K562 (cell line): Measurements from ENCODE around the gene TRIM23. TPM values are rescaled to one million over a fixed set of nuclear protein-coding genes. Genes with fewer than 3 reads are reported as not detected.

ENCODE experiments used
- ATAC-seq: fragments of 200-7000 bp; cut with Tn5 transposase; 3 replicates; pipeline ENCODE4 v1.9.1; 2020; ENCODE audit warnings: moderate library complexity
- BruUV-seq: library from RNA; stranded (reverse); fragments of 400-500 nt; replicated peaks from 2 replicates; lab custom pipeline; 2021; lab: Mats Ljungman, UMichigan
- CTCF ChIA-PET: fragments of 300-600 bp; formaldehyde crosslinking; extraction: SDS; loops from one replicate; lab custom pipeline; 2021; ENCODE audit warnings: low intra/inter-chr PET ratio; lab: Yijun Ruan, JAX
- POLR2A ChIA-PET: fragments of 300-600, 350-650 bp; sonication (Branson Sonifier 250); formaldehyde crosslinking; extraction: SDS; loops from one replicate; lab custom pipeline; 2021; ENCODE audit warnings: antibody characterized with exemption, inconsistent platforms; lab: Yijun Ruan, JAX
- DNase-seq, 4 experiments: peaks; one replicate each; pipeline versions ENCODE4 v3.0.0 to v3.0.0-alpha.2; 2011 to 2018; ENCODE audit warnings: low spot score in 3 of 4, mixed read lengths in 3 of 4; ENCODE audit errors: extremely low read depth in 1 of 4
- FAIRE-seq: peaks from 2 replicates; lab custom pipeline; 2011; peaks lifted over from hg19 to GRCh38; lab: Jason Lieb, UNC
- H2AFZ ChIP-seq: 2 replicates; pipeline ENCODE4 v1.6.0; 2011; ENCODE audit warnings: low read depth, low read length, control low read depth, inconsistent platforms
- H3K27ac ChIP-seq: fragments of 200-600 bp; 3 replicates; pipeline ENCODE4 v1.8.0; 2011; ENCODE audit warnings: low read depth, mild to moderate bottlenecking, control low read depth, inconsistent platforms, low read length, moderate library complexity, mixed read lengths; ENCODE audit errors: extremely low read depth
- H3K27me3 ChIP-seq, 2 experiments: fragments of 300-600 bp in 1 of 2; 2 replicates in 1 of 2; 3 replicates in 1 of 2; pipeline versions ENCODE4 v1.6.0 to v1.8.0; 2011; ENCODE audit warnings: inconsistent platforms in 2 of 2, low read length in 2 of 2, mild to moderate bottlenecking in 1 of 2, mixed read lengths in 1 of 2, moderate library complexity in 1 of 2; ENCODE audit not compliant: control insufficient read depth in 2 of 2, insufficient read depth in 2 of 2
- H3K36me3 ChIP-seq: fragments of 300-600 bp; 3 replicates; pipeline ENCODE4 v1.8.0; 2011; ENCODE audit warnings: mild to moderate bottlenecking, low read length, inconsistent platforms; ENCODE audit not compliant: control insufficient read depth, insufficient read depth
- H3K4me1 ChIP-seq, 2 experiments: fragments of 200-600 bp in 1 of 2; replicated peaks in 1 of 2; 2 replicates in 1 of 2; 3 replicates in 1 of 2; pipeline versions ENCODE4 v1.5.1 to v1.8.0; 2011; ENCODE audit warnings: inconsistent platforms in 2 of 2, low read length in 2 of 2, mild to moderate bottlenecking in 1 of 2, mixed read lengths in 1 of 2, moderate library complexity in 1 of 2; ENCODE audit not compliant: control insufficient read depth in 2 of 2, insufficient read depth in 2 of 2
- H3K4me2 ChIP-seq: 2 replicates; pipeline ENCODE4 v1.6.1; 2011; ENCODE audit warnings: low read length, control low read depth, inconsistent platforms, mixed read lengths; ENCODE audit not compliant: insufficient read depth
- H3K4me3 ChIP-seq: fragments of 200-600 bp; sonication (generic), shearing (Covaris generic); 2 replicates; pipeline ENCODE4 v1.5.1; 2016; ENCODE audit warnings: control low read depth, inconsistent platforms
- H3K79me2 ChIP-seq: fragments of 200-600 bp; 3 replicates; pipeline ENCODE4 v1.8.0; 2011; ENCODE audit warnings: low read length, inconsistent platforms; ENCODE audit not compliant: control insufficient read depth, insufficient read depth
- H3K9ac ChIP-seq, 2 experiments: 2 replicates each; pipeline versions ENCODE4 v1.6.0 to v1.6.1; 2011; ENCODE audit warnings: low read depth in 2 of 2, low read length in 2 of 2, control low read depth in 1 of 2, inconsistent platforms in 1 of 2, mild to moderate bottlenecking in 1 of 2, mixed read lengths in 1 of 2; ENCODE audit not compliant: insufficient read depth in 1 of 2
- H3K9me1 ChIP-seq: one replicate; pipeline ENCODE4 v1.6.0; 2011; ENCODE audit warnings: inconsistent platforms, mild to moderate bottlenecking, low read length, moderate library complexity; ENCODE audit not compliant: control insufficient read depth, insufficient read depth
- H3K9me3 ChIP-seq: replicated peaks from 2 replicates; pipeline ENCODE4 v1.5.1; 2011; ENCODE audit warnings: low read depth, low read length, inconsistent platforms; ENCODE audit not compliant: control insufficient read depth, insufficient read depth
- H4K20me1 ChIP-seq: replicated peaks from 2 replicates; pipeline ENCODE4 v1.6.1; 2011; ENCODE audit warnings: low read length, inconsistent platforms, mixed read lengths; ENCODE audit not compliant: control insufficient read depth, insufficient read depth
- AFF1 ChIP-seq, 2 experiments: fragments of 450-650 bp; IDR thresholded peaks; 2 replicates each; pipeline ENCODE4 v1.6.1; 2018; ENCODE audit warnings: mild to moderate bottlenecking in 2 of 2, low read depth in 1 of 2; ENCODE audit not compliant: partially characterized antibody in 2 of 2
- ATF3 ChIP-seq, 2 experiments: fragments of 450-650 bp in 1 of 2; sonication (generic) in 1 of 2; formaldehyde crosslinking in 1 of 2; IDR thresholded peaks in 1 of 2; conservative IDR thresholded peaks in 1 of 2; 2 replicates each; pipeline versions ENCODE4 v1.6.1 to v1.8.1; 2016 to 2023; ENCODE audit warnings: mild to moderate bottlenecking in 2 of 2, moderate library complexity in 2 of 2, inconsistent platforms in 1 of 2, missing genetic modification reagents in 1 of 2
- DNMT1 ChIP-seq: fragments of 450-650 bp; IDR thresholded peaks from 2 replicates; pipeline ENCODE4 v1.6.1; 2016; ENCODE audit warnings: antibody characterized with exemption, mild to moderate bottlenecking
- HNRNPLL ChIP-seq: fragments of 200-400 bp; formaldehyde crosslinking; IDR thresholded peaks from 2 replicates; pipeline ENCODE4 v1.6.1; 2017; ENCODE audit warnings: low read length, low read depth, mild to moderate bottlenecking; ENCODE audit not compliant: poor library complexity, severe bottlenecking
- KDM1A ChIP-seq, 2 experiments: fragments of 450-650 bp; IDR thresholded peaks; 2 replicates each; pipeline ENCODE4 v1.6.1; 2016; ENCODE audit warnings: mild to moderate bottlenecking in 2 of 2
- MEIS2 ChIP-seq: fragments of 450-650 bp; IDR thresholded peaks from 2 replicates; pipeline ENCODE4 v1.6.1; 2014; ENCODE audit warnings: mild to moderate bottlenecking; ENCODE audit not compliant: partially characterized antibody
- OTX1 ChIP-seq: fragments of 450-650 bp; formaldehyde crosslinking; IDR thresholded peaks from 2 replicates; pipeline ENCODE4 v1.4.0; 2022; ENCODE audit warnings: mild to moderate bottlenecking
- SIN3B ChIP-seq: fragments of 450-650 bp; IDR thresholded peaks from 2 replicates; pipeline ENCODE4 v1.6.1; 2017; ENCODE audit warnings: low read depth, mild to moderate bottlenecking, moderate library complexity
- SMARCB1 ChIP-seq: IDR thresholded peaks from 2 replicates; pipeline ENCODE4 v1.6.1; 2011; ENCODE audit warnings: improper control_type of control experiment, low read depth; ENCODE audit not compliant: insufficient read length
- WGBS: fragments of 100-300 bp; shearing (Covaris generic); methylation state at CpG from one replicate; pipeline ENCODE4 v1.1.6; 2016; ENCODE audit warnings: low coverage, mixed read lengths; ENCODE audit not compliant: insufficient coverage; ENCODE audit errors: missing lambda C conversion rate; 5-methylcytosine and 5-hydroxymethylcytosine counted together
- in situ Hi-C: fragments of 300-500 bp; cut with MboI; formaldehyde crosslinking; loops from 4 replicates; pipeline ENCODE4 v1.15.0; 2018; ENCODE audit warnings: inconsistent platforms, mixed read lengths
- intact Hi-C: fragments of 100-400 bp; cut with micrococcal nuclease; formaldehyde crosslinking; loops from 2 replicates; pipeline ENCODE4 v1.14.2; 2022
- polyA plus RNA-seq, 8 experiments: library from polyadenylated mRNA; depleted of rRNA in 4 of 8; stranded (reverse) in 5 of 8; unstranded in 3 of 8; fragments of >200 nt; fragmentation: Nextera tagmentation in 2 of 8; fragmentation: Illumina TruSeq in 1 of 8; extraction: Ambion mirVana in 2 of 8; extraction: Trizol in 1 of 8; gene quantifications; 2 replicates each; pipeline versions ENCODE4 v1.2.1 to v1.2.3, GENCODE V29; 2011 to 2014; ENCODE audit warnings: inconsistent platforms in 1 of 8, missing spikeins in 1 of 8
- total RNA-seq, 7 experiments: library from RNA; depleted of rRNA in 6 of 7; stranded (reverse); fragments of >200 nt in 6 of 7; fragmentation: Illumina TruSeq in 2 of 7; extraction: Trizol in 2 of 7; gene quantifications; 2 replicates each; pipeline versions ENCODE4 v1.2.1 to v1.2.3, GENCODE V29; 2011 to 2021; ENCODE audit warnings: low replicate concordance in 1 of 7
- TF ChIP-seq, protein P1 (sequence below), 2 experiments: fragments of 450-650 bp; IDR thresholded peaks; 2 replicates each; pipeline ENCODE4 v1.6.1; 2016
- TF ChIP-seq, protein P2 (sequence below): sonication (generic); formaldehyde crosslinking; IDR thresholded peaks from 2 replicates; pipeline ENCODE4 v1.8.0; 2022; ENCODE audit warnings: mild to moderate bottlenecking, missing genetic modification reagents

Gene TRIM23
- total and polyA plus RNA-seq, 9 of the 15 experiments (the other 6 are each of a cell fraction or from before 2014, with no cell fraction given): 2.4 to 8.5 (median 4.9) TPM

GRCh38 chr5:65563777-65564176 lies 60.4 kb downstream of the TRIM23 start:
- H3K79me2 ChIP-seq: peaks cover 69% of the 10 kb centered on the region
- H3K27ac ChIP-seq: peak overlapping the region; percentile 96
- H3K9me3 ChIP-seq: no peaks in the 10 kb centered on the region
- in situ Hi-C loops: no loop called here
- ATAC-seq (no peak), FAIRE-seq (no peak), DNase-seq (peak in 1 of 4 experiments; percentile 25)
- H3K9me1 ChIP-seq: no peaks in the 10 kb centered on the region
- WGBS: under 1% methylated on average over 11 of the region's 11 CpGs
- H3K36me3 ChIP-seq: peaks cover 41% of the 10 kb centered on the region; the same call in 2 of the 3 replicates
- peak overlapping the region; percentile 78 for H3K4me3 ChIP-seq
- POLR2A ChIA-PET: interaction anchor here (0.7 to 3.2 kb wide), 15 partner anchors 12 to 530 kb away, joined by 3 to 15 read pairs (median 3); partner anchors contain the start of gene TRIM23
- no TSS peak for BruUV-seq
- peak overlapping the region; percentile 93 to 96; a peak in 3 of 4 replicates for H3K9ac ChIP-seq
- no peaks in the 10 kb centered on the region for H4K20me1 ChIP-seq
- no peaks in the 10 kb centered on the region; a peak in 1 of 5 replicates for H3K4me1 ChIP-seq
- CTCF ChIA-PET: no interaction called here
- intact Hi-C loops: loop anchor here (5.0 kb wide), 2 partner anchors 81 to 159 kb away; partner anchors contain the start of genes ADAMTS6, NLN and SGTB
- no peaks in the 10 kb centered on the region for H3K27me3 ChIP-seq
- peak overlapping the region; percentile 100 for H2AFZ ChIP-seq
- peak overlapping the region; percentile 96 for H3K4me2 ChIP-seq
- TF ChIP-seq SIN3B (no peak), HNRNPLL (no peak), ATF3 (IDR thresholded peaks at IDR 0.05) (peak; percentile 66), ATF3 (CRISPR knock-in tag; conservative IDR thresholded peaks at IDR 0.05) (no peak), DNMT1 (no peak), KDM1A (IDR thresholded peaks at IDR 0.05) (no peak; a peak in 1 of 4 replicates), AFF1 (IDR thresholded peaks at IDR 0.05; ENCODE audit: low read depth in 1 of 2, partially characterized antibody in 2 of 2) (no peak), OTX1 (CRISPR knock-in tag) (no peak), MEIS2 (peak; percentile 44), SMARCB1 (no peak)
- TF ChIP-seq, protein P1, sequence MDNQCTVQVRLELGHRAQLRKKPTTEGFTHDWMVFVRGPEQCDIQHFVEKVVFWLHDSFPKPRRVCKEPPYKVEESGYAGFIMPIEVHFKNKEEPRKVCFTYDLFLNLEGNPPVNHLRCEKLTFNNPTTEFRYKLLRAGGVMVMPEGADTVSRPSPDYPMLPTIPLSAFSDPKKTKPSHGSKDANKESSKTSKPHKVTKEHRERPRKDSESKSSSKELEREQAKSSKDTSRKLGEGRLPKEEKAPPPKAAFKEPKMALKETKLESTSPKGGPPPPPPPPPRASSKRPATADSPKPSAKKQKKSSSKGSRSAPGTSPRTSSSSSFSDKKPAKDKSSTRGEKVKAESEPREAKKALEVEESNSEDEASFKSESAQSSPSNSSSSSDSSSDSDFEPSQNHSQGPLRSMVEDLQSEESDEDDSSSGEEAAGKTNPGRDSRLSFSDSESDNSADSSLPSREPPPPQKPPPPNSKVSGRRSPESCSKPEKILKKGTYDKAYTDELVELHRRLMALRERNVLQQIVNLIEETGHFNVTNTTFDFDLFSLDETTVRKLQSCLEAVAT (IDR thresholded peaks at IDR 0.05): no peak
- TF ChIP-seq, protein P2, sequence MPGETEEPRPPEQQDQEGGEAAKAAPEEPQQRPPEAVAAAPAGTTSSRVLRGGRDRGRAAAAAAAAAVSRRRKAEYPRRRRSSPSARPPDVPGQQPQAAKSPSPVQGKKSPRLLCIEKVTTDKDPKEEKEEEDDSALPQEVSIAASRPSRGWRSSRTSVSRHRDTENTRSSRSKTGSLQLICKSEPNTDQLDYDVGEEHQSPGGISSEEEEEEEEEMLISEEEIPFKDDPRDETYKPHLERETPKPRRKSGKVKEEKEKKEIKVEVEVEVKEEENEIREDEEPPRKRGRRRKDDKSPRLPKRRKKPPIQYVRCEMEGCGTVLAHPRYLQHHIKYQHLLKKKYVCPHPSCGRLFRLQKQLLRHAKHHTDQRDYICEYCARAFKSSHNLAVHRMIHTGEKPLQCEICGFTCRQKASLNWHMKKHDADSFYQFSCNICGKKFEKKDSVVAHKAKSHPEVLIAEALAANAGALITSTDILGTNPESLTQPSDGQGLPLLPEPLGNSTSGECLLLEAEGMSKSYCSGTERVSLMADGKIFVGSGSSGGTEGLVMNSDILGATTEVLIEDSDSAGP: peak; percentile 67; the same call in 1 of the 2 replicates
